Measurements from ENCODE around the gene SSRP1.

DNA sequence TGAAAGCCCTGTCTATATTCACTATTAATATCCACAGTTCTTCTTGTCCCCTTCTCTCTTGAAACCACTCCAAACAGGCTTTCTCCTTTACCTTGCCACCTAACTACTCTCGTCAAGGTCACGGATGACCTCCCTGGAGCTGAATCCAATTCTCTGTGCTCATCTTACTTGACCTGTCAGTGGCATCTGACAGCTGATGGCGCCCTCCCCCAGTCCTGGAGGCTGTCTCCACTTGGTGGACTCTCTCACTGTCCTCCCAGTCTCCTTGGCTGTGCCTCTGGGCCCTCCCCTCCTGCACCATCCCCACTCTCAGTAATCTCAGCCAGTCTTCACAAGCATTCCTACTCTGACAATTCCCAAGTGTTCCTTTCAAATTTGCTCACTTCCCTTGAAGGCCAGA, 19.7 kb downstream of the SSRP1 start:
- TF ChIP-seq, protein P1, sequence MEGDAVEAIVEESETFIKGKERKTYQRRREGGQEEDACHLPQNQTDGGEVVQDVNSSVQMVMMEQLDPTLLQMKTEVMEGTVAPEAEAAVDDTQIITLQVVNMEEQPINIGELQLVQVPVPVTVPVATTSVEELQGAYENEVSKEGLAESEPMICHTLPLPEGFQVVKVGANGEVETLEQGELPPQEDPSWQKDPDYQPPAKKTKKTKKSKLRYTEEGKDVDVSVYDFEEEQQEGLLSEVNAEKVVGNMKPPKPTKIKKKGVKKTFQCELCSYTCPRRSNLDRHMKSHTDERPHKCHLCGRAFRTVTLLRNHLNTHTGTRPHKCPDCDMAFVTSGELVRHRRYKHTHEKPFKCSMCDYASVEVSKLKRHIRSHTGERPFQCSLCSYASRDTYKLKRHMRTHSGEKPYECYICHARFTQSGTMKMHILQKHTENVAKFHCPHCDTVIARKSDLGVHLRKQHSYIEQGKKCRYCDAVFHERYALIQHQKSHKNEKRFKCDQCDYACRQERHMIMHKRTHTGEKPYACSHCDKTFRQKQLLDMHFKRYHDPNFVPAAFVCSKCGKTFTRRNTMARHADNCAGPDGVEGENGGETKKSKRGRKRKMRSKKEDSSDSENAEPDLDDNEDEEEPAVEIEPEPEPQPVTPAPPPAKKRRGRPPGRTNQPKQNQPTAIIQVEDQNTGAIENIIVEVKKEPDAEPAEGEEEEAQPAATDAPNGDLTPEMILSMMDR (IDR thresholded peaks at IDR 0.05) = no peak
- no peak for TF ChIP-seq POLR2A (IDR thresholded peaks at IDR 0.05)

All from uterus (tissue), 2 donors.